Natural killer cell (primary cell): ENCODE data around the gene PBLD. TPM values are rescaled to one million over a fixed set of nuclear protein-coding genes. Genes with fewer than 3 reads are reported as not detected.
"Not testable (repeated sequence)": the region's sequence is repeated elsewhere in the genome, so short reads cannot be mapped to it uniquely, and the experiment has no call there.

Source experiments
- ATAC-seq, 3 donors: fragments of 150-1000 bp in 2 of 3; fragments of 200-7000 bp in 1 of 3; cut with Tn5 transposase; 1 replicate in 1 of 3; 2 replicates in 2 of 3; pipeline ENCODE4 v1.10.0; 2021; ENCODE audit warnings: mild to moderate bottlenecking in 2 of 3, moderate library complexity in 2 of 3
- DNase-seq, 2 donors: peaks; one replicate each; pipeline versions ENCODE4 v3.0.0 to v3.0.0-alpha.2; 2013 to 2021; ENCODE audit warnings: mixed read lengths in 1 of 2
- H3K27ac ChIP-seq: one replicate; pipeline ENCODE4 v1.5.1; 2013; ENCODE audit warnings: mild to moderate bottlenecking, low read length
- H3K27me3 ChIP-seq: one replicate; pipeline ENCODE4 v1.6.1; 2013; ENCODE audit warnings: low read length; ENCODE audit not compliant: control insufficient read depth, insufficient read depth
- H3K36me3 ChIP-seq: one replicate; pipeline ENCODE4 v1.6.1; 2013; ENCODE audit warnings: low read length; ENCODE audit not compliant: control insufficient read depth, insufficient read depth
- H3K4me1 ChIP-seq: one replicate; pipeline ENCODE4 v1.6.1; 2013; ENCODE audit warnings: low read length; ENCODE audit not compliant: control insufficient read depth, insufficient read depth
- H3K4me3 ChIP-seq: one replicate; pipeline ENCODE4 v1.5.1; 2013; ENCODE audit warnings: low read length
- H3K9me3 ChIP-seq: one replicate; pipeline ENCODE4 v1.6.1; 2013; ENCODE audit warnings: low read length; ENCODE audit not compliant: control insufficient read depth, insufficient read depth
- H3K27ac Mint-ChIP-seq, 2 donors: one replicate each; pipeline ENCODE4 v1.8.0; 2022; ENCODE audit warnings: mild to moderate bottlenecking in 2 of 2, mixed read lengths in 2 of 2, moderate library complexity in 1 of 2
- H3K27me3 Mint-ChIP-seq, 2 donors: one replicate each; pipeline ENCODE4 v1.8.0; 2022; ENCODE audit warnings: low read depth in 2 of 2, mixed read lengths in 2 of 2
- H3K36me3 Mint-ChIP-seq: one replicate; pipeline ENCODE4 v1.8.0; 2022; ENCODE audit warnings: mixed read lengths
- H3K4me1 Mint-ChIP-seq, 2 donors: one replicate each; pipeline ENCODE4 v1.8.0; 2022; ENCODE audit warnings: mixed read lengths in 2 of 2
- H3K4me3 Mint-ChIP-seq: one replicate; pipeline ENCODE4 v1.8.0; 2022; ENCODE audit warnings: mild to moderate bottlenecking, moderate library complexity, mixed read lengths
- H3K9me3 Mint-ChIP-seq, 2 donors: one replicate each; pipeline ENCODE4 v1.8.0; 2022; ENCODE audit warnings: mixed read lengths in 2 of 2
- WGBS: methylation state at CpG from one replicate; pipeline ENCODE4 v1.1.7; 2013; ENCODE audit warnings: missing lambda C conversion rate; ENCODE audit not compliant: insufficient coverage; 5-methylcytosine and 5-hydroxymethylcytosine counted together
- intact Hi-C: fragments of 100-400 bp; cut with micrococcal nuclease; formaldehyde crosslinking; loops from one replicate; pipeline ENCODE4 v1.14.2; 2022
- total RNA-seq, 4 donors: library from RNA; stranded (reverse); fragments of 120-200 nt in 1 of 4; gene quantifications; one replicate each; pipeline versions ENCODE4 v1.2.3 to v1.2.4, GENCODE V29; 2013 to 2022
- TF ChIP-seq, protein P1 (sequence below): fragments of 200-600 bp; IDR thresholded peaks from one replicate; pipeline ENCODE4 v1.8.0; 2022; ENCODE audit warnings: antibody characterized with exemption

The PBLD gene
- total RNA-seq, 3 donors from 2014 or later (not counting 1 experiment from before 2014, with no cell fraction given) = 1.4 to 2.1 (median 1.4) TPM

DNA sequence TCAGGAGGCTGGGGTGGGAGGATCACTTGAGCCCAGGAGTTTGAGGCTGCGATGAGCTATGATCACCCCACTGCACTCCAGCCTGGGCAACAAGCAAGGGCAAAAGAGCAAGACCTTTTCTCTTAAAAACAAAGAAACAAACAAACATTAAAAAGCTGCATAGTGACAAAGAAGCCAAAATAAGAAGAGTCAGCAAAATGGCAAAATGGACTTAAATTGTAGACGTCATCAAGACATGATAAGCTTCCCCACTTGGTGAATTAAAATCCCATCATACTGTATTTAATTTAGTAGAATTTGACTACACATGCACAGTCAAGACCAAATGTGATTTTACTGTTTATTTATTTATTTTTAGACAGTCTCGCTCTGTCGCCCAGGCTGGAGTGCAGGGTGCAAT, 52.0 kb downstream of the PBLD start:
- ATAC-seq = no peak
- no peak for DNase-seq
- Mint-ChIP-seq H3K4me3 (no peak overlapping the region), H3K27me3 (no peaks in the 10 kb centered on the region), H3K27ac (no peak overlapping the region), H3K36me3 (no peaks in the 10 kb centered on the region), H3K9me3 (no peaks in the 10 kb centered on the region), H3K4me1 (peaks cover 9 to 12% of the 10 kb centered on the region in 2 donors)
- Histone ChIP-seq H3K36me3 (no peaks in the 10 kb centered on the region), H3K27ac (no peak overlapping the region), H3K27me3 (no peaks in the 10 kb centered on the region), H3K4me3 (no peak overlapping the region), H3K4me1 (peaks cover 6% of the 10 kb centered on the region), H3K9me3 (peaks cover 8% of the 10 kb centered on the region)
- intact Hi-C loops = no loop called here
- TF ChIP-seq, protein P1, sequence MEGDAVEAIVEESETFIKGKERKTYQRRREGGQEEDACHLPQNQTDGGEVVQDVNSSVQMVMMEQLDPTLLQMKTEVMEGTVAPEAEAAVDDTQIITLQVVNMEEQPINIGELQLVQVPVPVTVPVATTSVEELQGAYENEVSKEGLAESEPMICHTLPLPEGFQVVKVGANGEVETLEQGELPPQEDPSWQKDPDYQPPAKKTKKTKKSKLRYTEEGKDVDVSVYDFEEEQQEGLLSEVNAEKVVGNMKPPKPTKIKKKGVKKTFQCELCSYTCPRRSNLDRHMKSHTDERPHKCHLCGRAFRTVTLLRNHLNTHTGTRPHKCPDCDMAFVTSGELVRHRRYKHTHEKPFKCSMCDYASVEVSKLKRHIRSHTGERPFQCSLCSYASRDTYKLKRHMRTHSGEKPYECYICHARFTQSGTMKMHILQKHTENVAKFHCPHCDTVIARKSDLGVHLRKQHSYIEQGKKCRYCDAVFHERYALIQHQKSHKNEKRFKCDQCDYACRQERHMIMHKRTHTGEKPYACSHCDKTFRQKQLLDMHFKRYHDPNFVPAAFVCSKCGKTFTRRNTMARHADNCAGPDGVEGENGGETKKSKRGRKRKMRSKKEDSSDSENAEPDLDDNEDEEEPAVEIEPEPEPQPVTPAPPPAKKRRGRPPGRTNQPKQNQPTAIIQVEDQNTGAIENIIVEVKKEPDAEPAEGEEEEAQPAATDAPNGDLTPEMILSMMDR = no peak
- WGBS = 100% methylated on average over 4 of the region's 4 CpGs

DNA sequence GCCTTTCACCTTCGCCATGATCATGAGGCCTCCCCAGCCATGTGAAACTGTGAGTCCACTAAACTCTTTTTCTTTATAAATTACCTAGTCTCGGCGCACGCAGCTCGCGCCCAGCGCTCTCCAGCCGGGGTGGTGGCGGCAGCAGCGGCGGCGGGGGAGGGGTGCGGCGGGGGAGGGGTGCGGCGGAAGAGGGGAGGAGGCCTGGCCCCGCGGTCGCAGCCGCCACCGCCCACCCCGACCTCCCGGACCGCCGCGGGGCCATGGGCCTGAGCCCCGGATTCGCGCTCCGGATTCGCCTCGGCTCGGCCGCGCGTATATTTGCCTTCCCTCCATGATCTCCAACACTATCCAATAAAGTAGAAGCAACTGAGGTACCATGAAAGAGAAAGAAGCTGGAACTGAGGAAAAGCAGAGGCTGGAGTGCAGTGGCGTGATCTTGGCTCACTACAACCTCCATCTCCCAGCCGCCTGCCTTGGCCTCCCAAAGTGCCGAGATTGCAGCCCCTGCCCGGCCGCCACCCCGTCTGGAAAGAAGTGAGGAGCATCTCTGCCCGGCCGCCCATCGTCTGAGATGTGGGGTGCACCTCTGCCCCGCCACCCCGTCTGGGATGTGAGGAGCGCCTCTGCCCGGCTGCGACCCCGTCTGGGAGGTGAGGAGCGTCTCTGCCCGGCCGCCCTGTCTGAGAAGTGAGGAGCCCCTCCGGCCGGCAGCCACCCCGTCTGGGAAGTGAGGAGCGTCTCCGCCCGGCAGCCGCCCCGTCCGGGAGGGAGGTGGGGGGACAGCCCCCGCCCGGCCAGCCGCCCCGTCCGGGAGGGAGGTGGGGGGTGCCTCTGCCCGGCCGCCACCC, 53.6 kb downstream of the PBLD start:
- H3K4me1 Mint-ChIP-seq = peaks cover 9 to 12% of the 10 kb centered on the region in 2 donors
- H3K27ac ChIP-seq, intact Hi-C loops, H3K4me3 ChIP-seq, DNase-seq, H3K4me3 Mint-ChIP-seq, ATAC-seq, H3K4me1 ChIP-seq, H3K9me3 Mint-ChIP-seq, H3K36me3 ChIP-seq, H3K27me3 Mint-ChIP-seq, H3K36me3 Mint-ChIP-seq, H3K9me3 ChIP-seq, H3K27ac Mint-ChIP-seq, H3K27me3 ChIP-seq: not testable (repeated sequence)
- 96% methylated on average over 63 of the region's 70 CpGs for WGBS

DNA sequence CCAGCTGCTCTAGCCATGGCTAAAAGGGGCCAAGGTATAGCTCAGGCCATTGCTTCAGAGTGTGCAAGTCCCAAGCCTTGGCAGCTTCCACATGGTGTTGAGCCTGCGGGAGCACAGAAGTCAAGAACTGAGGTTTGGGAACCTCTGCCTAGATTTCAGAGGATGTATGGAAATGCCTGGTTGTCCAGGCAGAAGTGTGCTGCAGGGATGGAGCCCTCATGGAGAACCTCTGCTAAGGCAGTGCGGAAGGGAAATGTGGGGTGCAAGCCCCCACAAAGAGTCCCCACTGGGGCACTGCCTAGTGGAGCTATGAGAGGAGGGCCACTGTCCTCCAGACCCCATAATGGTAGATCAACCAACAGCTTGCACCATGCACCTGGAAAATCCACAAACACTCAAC, 54.9 kb downstream of the PBLD start:
- H3K36me3 Mint-ChIP-seq, H3K9me3 ChIP-seq, H3K4me3 Mint-ChIP-seq, H3K9me3 Mint-ChIP-seq, H3K27me3 Mint-ChIP-seq, intact Hi-C loops, H3K36me3 ChIP-seq, H3K27ac Mint-ChIP-seq, DNase-seq, H3K27me3 ChIP-seq, ATAC-seq, H3K4me3 ChIP-seq, H3K4me1 ChIP-seq, H3K27ac ChIP-seq: not testable (repeated sequence)
- 97% methylated on average over 2 of the region's 2 CpGs for WGBS
- H3K4me1 Mint-ChIP-seq = peaks cover 9 to 12% of the 10 kb centered on the region in 2 donors

DNA sequence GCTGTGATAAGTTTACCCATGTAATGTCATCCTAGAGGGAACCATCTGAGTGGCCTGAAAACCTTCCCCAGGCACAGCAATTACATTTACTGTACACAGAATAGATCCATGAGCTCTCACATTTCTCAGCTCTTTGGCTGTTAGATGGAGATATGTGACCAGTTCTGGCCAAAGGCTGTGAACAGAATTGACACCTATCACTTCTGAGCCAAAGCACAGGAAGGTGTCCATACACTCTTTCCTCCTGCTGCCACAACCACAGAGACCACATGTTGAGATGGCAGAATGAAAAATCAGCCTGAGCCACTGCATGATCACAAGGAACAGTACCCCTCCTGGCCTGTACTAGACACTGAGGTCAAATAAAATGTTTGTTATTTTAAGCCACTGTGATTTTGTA, 56.5 kb downstream of the PBLD start:
- Histone ChIP-seq H3K36me3 (no peaks in the 10 kb centered on the region), H3K27ac (no peak overlapping the region), H3K9me3 (peaks cover 8% of the 10 kb centered on the region), H3K27me3 (no peaks in the 10 kb centered on the region), H3K4me3 (no peak overlapping the region), H3K4me1 (peaks cover 6% of the 10 kb centered on the region)
- H3K27me3 Mint-ChIP-seq = peaks cover 0 to 4% of the 10 kb centered on the region in 2 donors
- H3K36me3 Mint-ChIP-seq = no peaks in the 10 kb centered on the region
- intact Hi-C loops = no loop called here
- ATAC-seq (peak; percentile 49 to 92 (median 64)), DNase-seq (no peak)
- no peak overlapping the region for H3K27ac Mint-ChIP-seq
- H3K4me3 Mint-ChIP-seq = no peak overlapping the region
- H3K9me3 Mint-ChIP-seq = no peaks in the 10 kb centered on the region
- TF ChIP-seq, protein P1 = no peak
- H3K4me1 Mint-ChIP-seq = peaks cover 9 to 12% of the 10 kb centered on the region in 2 donors
